Endothelial cell of umbilical vein (primary cell): ENCODE measurements around the gene SRCAP. TPM values are rescaled to one million over a fixed set of nuclear protein-coding genes. Genes with fewer than 3 reads are reported as not detected.

Experiments used
- BruUV-seq: library from RNA; stranded (reverse); fragments of 400-500 nt; replicated peaks from 2 replicates; lab custom pipeline; 2021; lab: Mats Ljungman, UMichigan
- CTCF ChIA-PET: fragments of 300-600, 350-600 bp; sonication (Branson Sonifier 250); formaldehyde crosslinking; loops from one replicate; lab custom pipeline; 2021; ENCODE audit warnings: antibody characterized with exemption, inconsistent platforms; lab: Charles Lee
- POLR2A ChIA-PET: fragments of 300-600, 350-600 bp; sonication (Branson Sonifier 250); formaldehyde crosslinking; loops from one replicate; lab custom pipeline; 2021; ENCODE audit warnings: antibody characterized with exemption, inconsistent platforms; lab: Charles Lee
- DNase-seq: peaks from one replicate; pipeline ENCODE4 v3.0.0-alpha.2; 2011; ENCODE audit warnings: low read depth, low spot score
- FAIRE-seq: peaks from 2 replicates; lab custom pipeline; 2011; peaks lifted over from hg19 to GRCh38; lab: Jason Lieb, UNC
- H2AFZ ChIP-seq: 2 replicates; pipeline ENCODE4 v1.6.0; 2012; ENCODE audit warnings: low read depth, low read length, control low read depth, inconsistent platforms
- H3K27ac ChIP-seq: 2 replicates; pipeline ENCODE4 v1.5.1; 2011; ENCODE audit warnings: low read depth, mild to moderate bottlenecking, control low read depth, low read length, moderate library complexity; ENCODE audit not compliant: insufficient read depth
- H3K27me3 ChIP-seq, 2 experiments: 2 replicates each; pipeline versions ENCODE4 v1.6.0 to v1.6.1; 2011; ENCODE audit warnings: low read length in 2 of 2, mixed read lengths in 1 of 2; ENCODE audit not compliant: control insufficient read depth in 2 of 2, insufficient read depth in 2 of 2
- H3K36me3 ChIP-seq, 2 experiments: 2 replicates in 1 of 2; 3 replicates in 1 of 2; pipeline ENCODE4 v1.5.1; 2011; ENCODE audit warnings: low read length in 2 of 2, mild to moderate bottlenecking in 1 of 2, moderate library complexity in 1 of 2; ENCODE audit not compliant: control insufficient read depth in 2 of 2, insufficient read depth in 2 of 2; ENCODE audit errors: extremely low read depth in 1 of 2
- H3K4me1 ChIP-seq: 3 replicates; pipeline ENCODE4 v1.5.1; 2011; ENCODE audit warnings: mild to moderate bottlenecking, low read length; ENCODE audit not compliant: control insufficient read depth, insufficient read depth; ENCODE audit errors: extremely low read depth
- H3K4me2 ChIP-seq: 2 replicates; pipeline ENCODE4 v1.6.1; 2011; ENCODE audit warnings: low read length, control low read depth, mixed read lengths; ENCODE audit not compliant: insufficient read depth
- H3K4me3 ChIP-seq, 3 experiments: fragments of 200-600 bp in 1 of 3; sonication (generic), shearing (Covaris generic) in 1 of 3; replicated peaks in 1 of 3; 2 replicates each; pipeline ENCODE4 v1.5.1; 2011 to 2016; ENCODE audit warnings: control low read depth in 3 of 3, low read length in 3 of 3, mild to moderate bottlenecking in 2 of 3, inconsistent platforms in 1 of 3, low read depth in 1 of 3, moderate library complexity in 1 of 3; ENCODE audit not compliant: insufficient read depth in 1 of 3
- H3K79me2 ChIP-seq: 2 replicates; pipeline ENCODE4 v1.6.0; 2012; ENCODE audit warnings: low read length, inconsistent platforms; ENCODE audit not compliant: control insufficient read depth, insufficient read depth
- H3K9ac ChIP-seq: replicated peaks from 2 replicates; pipeline ENCODE3; 2011; ENCODE audit warnings: low read length, control low read depth; ENCODE audit not compliant: insufficient read depth; ENCODE audit errors: extremely low read depth
- H3K9me1 ChIP-seq: replicated peaks from 3 replicates; pipeline ENCODE4 v1.6.0; 2011; ENCODE audit warnings: mild to moderate bottlenecking, low read length; ENCODE audit not compliant: control insufficient read depth, insufficient read depth; ENCODE audit errors: extremely low read depth
- H3K9me3 ChIP-seq: replicated peaks from 2 replicates; pipeline ENCODE4 v1.5.1; 2012; ENCODE audit warnings: low read length, inconsistent platforms; ENCODE audit not compliant: control insufficient read depth, insufficient read depth
- H4K20me1 ChIP-seq: replicated peaks from 2 replicates; pipeline ENCODE3; 2011; ENCODE audit warnings: mild to moderate bottlenecking, low read length; ENCODE audit not compliant: control insufficient read depth, insufficient read depth; ENCODE audit errors: extremely low read depth
- CTCF ChIP-seq, 2 donors: IDR thresholded peaks; 1 replicate in 1 of 2; 2 replicates in 1 of 2; pipeline ENCODE4 v1.5.1; 2011; ENCODE audit warnings: low read length in 2 of 2, mild to moderate bottlenecking in 2 of 2, moderate library complexity in 2 of 2, control low read depth in 1 of 2, inconsistent platforms in 1 of 2, low read depth in 1 of 2; ENCODE audit not compliant: insufficient read depth in 1 of 2; ENCODE audit errors: extremely low read depth in 1 of 2
- EZH2 ChIP-seq: IDR thresholded peaks from 2 replicates; pipeline ENCODE4 v1.6.1; 2012; ENCODE audit warnings: borderline replicate concordance, low read depth, mild to moderate bottlenecking, moderate library complexity, low read length, inconsistent platforms; ENCODE audit not compliant: severe bottlenecking
- FOS ChIP-seq: IDR thresholded peaks from 2 replicates; pipeline ENCODE4 v1.6.1; 2011; ENCODE audit warnings: mild to moderate bottlenecking, low read length, moderate library complexity, borderline replicate concordance; ENCODE audit not compliant: insufficient read depth
- GATA2 ChIP-seq: IDR thresholded peaks from 2 replicates; pipeline ENCODE4 v1.7.0; 2011; ENCODE audit warnings: low read depth, mild to moderate bottlenecking, moderate library complexity, mixed read lengths, low read length; ENCODE audit not compliant: insufficient read length, insufficient read depth
- JUN ChIP-seq: IDR thresholded peaks from 2 replicates; pipeline ENCODE4 v1.6.1; 2011; ENCODE audit warnings: borderline replicate concordance, low read depth; ENCODE audit not compliant: insufficient read length, insufficient read depth
- MAX ChIP-seq: IDR thresholded peaks from 2 replicates; pipeline ENCODE4 v1.6.1; 2011; ENCODE audit not compliant: insufficient read depth, insufficient read length
- MYC ChIP-seq: IDR thresholded peaks from one replicate; pipeline ENCODE4 v1.6.1; 2011; ENCODE audit warnings: mild to moderate bottlenecking, low read depth, low read length
- POLR2A ChIP-seq: IDR thresholded peaks from 2 replicates; pipeline ENCODE4 v1.6.1; 2012; ENCODE audit warnings: low read depth, mild to moderate bottlenecking, control low read depth, low read length
- POLR2AphosphoS5 ChIP-seq: IDR thresholded peaks from 2 replicates; pipeline ENCODE4 v1.6.1; 2012; ENCODE audit warnings: low read depth, mild to moderate bottlenecking, control low read depth, low read length, moderate library complexity; ENCODE audit not compliant: insufficient read depth
- dilution Hi-C: fragments of 300-500 bp; cut with MboI; formaldehyde crosslinking; loops from one replicate; pipeline ENCODE4 v1.15.0; 2019; ENCODE audit warnings: low sequenced_read_pairs; ENCODE audit not compliant: extremely low pct_ligation_motif_present
- intact Hi-C: fragments of 100-400 bp; cut with micrococcal nuclease; formaldehyde crosslinking; loops from one replicate; pipeline ENCODE4 v1.10.0; 2022
- polyA plus RNA-seq, 4 experiments: library from polyadenylated mRNA; depleted of rRNA in 3 of 4; stranded (reverse) in 3 of 4; unstranded in 1 of 4; fragments of >200 nt; gene quantifications; 2 replicates each; pipeline versions ENCODE4 v1.2.1 to v1.2.3, GENCODE V29; 2011 to 2012; ENCODE audit warnings: missing spikeins in 1 of 4
- total RNA-seq: library from RNA; stranded (reverse); gene quantifications from 2 replicates; pipeline ENCODE4 v1.2.3, GENCODE V29; 2021

Gene SRCAP
- total and polyA plus RNA-seq, 2 donors (not counting 3 experiments of a cell fraction or from before 2014, with no cell fraction given) = 11.0 to 77.7 TPM

GRCh38 chr16:30720694-30721093, 21.7 kb downstream of the SRCAP start:
- H4K20me1 ChIP-seq = no peaks in the 10 kb centered on the region
- TSS peak; percentile 1 for BruUV-seq

GRCh38 chr16:30721167-30721566, 22.2 kb downstream of the SRCAP start:
- Histone ChIP-seq H3K4me3 (no peak overlapping the region), H3K4me2 (no peak overlapping the region), H3K27me3 (no peaks in the 10 kb centered on the region), H3K9me3 (no peaks in the 10 kb centered on the region), H3K79me2 (peaks cover 27% of the 10 kb centered on the region), H4K20me1 (no peaks in the 10 kb centered on the region), H2AFZ (no peak overlapping the region), H3K4me1 (no peaks in the 10 kb centered on the region), H3K9me1 (no peaks in the 10 kb centered on the region), H3K9ac (no peak overlapping the region), H3K36me3 (peaks cover 60 to 63% of the 10 kb centered on the region in 2 experiments), H3K27ac (no peak overlapping the region)
- intact Hi-C loops = no loop called here
- no TSS peak for BruUV-seq
- DNase-seq = no peak
- ChIA-PET CTCF (no interaction called here), POLR2A (no interaction called here)
- TF ChIP-seq MAX (no peak), POLR2A (no peak), FOS (no peak), CTCF (IDR thresholded peaks at IDR 0.05; ENCODE audit: extremely low read depth in 1 of 2, insufficient read depth in 1 of 2, low read depth in 1 of 2, low read length in 2 of 2) (no peak), EZH2 (no peak), POLR2AphosphoS5 (no peak), GATA2 (no peak), JUN (no peak), MYC (no peak)
- FAIRE-seq = no peak
- dilution Hi-C loops = no loop called here

More at GRCh38 chr16:30720694-30721093, 21.7 kb downstream of the SRCAP start:
- Histone ChIP-seq H3K4me3 (no peak overlapping the region), H2AFZ (no peak overlapping the region), H3K36me3 (peaks cover 60 to 68% of the 10 kb centered on the region in 2 experiments), H3K9me3 (no peaks in the 10 kb centered on the region), H3K4me2 (no peak overlapping the region), H3K4me1 (no peaks in the 10 kb centered on the region), H3K27me3 (no peaks in the 10 kb centered on the region), H3K9ac (no peak overlapping the region), H3K9me1 (no peaks in the 10 kb centered on the region), H3K79me2 (peaks cover 32% of the 10 kb centered on the region), H3K27ac (no peak overlapping the region)
- DNase-seq = no peak
- dilution Hi-C loops (no loop called here), intact Hi-C loops (no loop called here)
- no peak for FAIRE-seq
- CTCF ChIA-PET = no interaction called here
- POLR2A ChIA-PET = no interaction called here
- no peak for TF ChIP-seq CTCF (IDR thresholded peaks at IDR 0.05; ENCODE audit: extremely low read depth in 1 of 2, insufficient read depth in 1 of 2, low read depth in 1 of 2, low read length in 2 of 2)
